Measurements from ENCODE around the gene MEX3D.
A peak's percentile ranks its signal among the peaks of the same experiment; 100 is the strongest.

Gene MEX3D

GRCh38 chr19:1508507-1508856 lies 59.6 kb downstream of the MEX3D start:
- H3K4me3 ChIP-seq (ENCODE audit: low read length, poor library complexity, severe bottlenecking) = peak overlapping the region; percentile 69
- no peaks in the 10 kb centered on the region for H4K20me1 ChIP-seq (ENCODE audit: insufficient read depth, low read length, poor library complexity, severe bottlenecking)
- no peaks in the 10 kb centered on the region for H3K27me3 ChIP-seq (ENCODE audit: insufficient read depth, low read length, poor library complexity, severe bottlenecking)
- H3K36me3 ChIP-seq (ENCODE audit: insufficient read depth, low read length) = no peaks in the 10 kb centered on the region
- H3K9me2 ChIP-seq (replicated peaks; ENCODE audit: low read depth, low read length) = no peaks in the 10 kb centered on the region
- TF ChIP-seq, protein P1, sequence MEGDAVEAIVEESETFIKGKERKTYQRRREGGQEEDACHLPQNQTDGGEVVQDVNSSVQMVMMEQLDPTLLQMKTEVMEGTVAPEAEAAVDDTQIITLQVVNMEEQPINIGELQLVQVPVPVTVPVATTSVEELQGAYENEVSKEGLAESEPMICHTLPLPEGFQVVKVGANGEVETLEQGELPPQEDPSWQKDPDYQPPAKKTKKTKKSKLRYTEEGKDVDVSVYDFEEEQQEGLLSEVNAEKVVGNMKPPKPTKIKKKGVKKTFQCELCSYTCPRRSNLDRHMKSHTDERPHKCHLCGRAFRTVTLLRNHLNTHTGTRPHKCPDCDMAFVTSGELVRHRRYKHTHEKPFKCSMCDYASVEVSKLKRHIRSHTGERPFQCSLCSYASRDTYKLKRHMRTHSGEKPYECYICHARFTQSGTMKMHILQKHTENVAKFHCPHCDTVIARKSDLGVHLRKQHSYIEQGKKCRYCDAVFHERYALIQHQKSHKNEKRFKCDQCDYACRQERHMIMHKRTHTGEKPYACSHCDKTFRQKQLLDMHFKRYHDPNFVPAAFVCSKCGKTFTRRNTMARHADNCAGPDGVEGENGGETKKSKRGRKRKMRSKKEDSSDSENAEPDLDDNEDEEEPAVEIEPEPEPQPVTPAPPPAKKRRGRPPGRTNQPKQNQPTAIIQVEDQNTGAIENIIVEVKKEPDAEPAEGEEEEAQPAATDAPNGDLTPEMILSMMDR (conservative IDR thresholded peaks at IDR 0.05; ENCODE audit: low read length) = no peak
- TF ChIP-seq EZH2phosphoT487 (IDR thresholded peaks at IDR 0.05; ENCODE audit: borderline replicate concordance) = no peak
- peak overlapping the region; percentile 59 for H3K4me2 ChIP-seq (ENCODE audit: low read depth, low read length, poor library complexity, severe bottlenecking)
- H3K9me3 ChIP-seq (ENCODE audit: insufficient read depth, low read depth, low read length) = no peaks in the 10 kb centered on the region
- H3F3A ChIP-seq (ENCODE audit: low read depth) = 0 out of 2 replicates have a peak, but pooled peaks cover 4% of the 10 kb centered on the region
- H3K9ac ChIP-seq (ENCODE audit: low read depth, low read length, poor library complexity, severe bottlenecking) = peak overlapping the region; percentile 50
- no peaks in the 10 kb centered on the region for H3K79me2 ChIP-seq (ENCODE audit: insufficient read depth, low read length)
- H3K4me1 ChIP-seq (ENCODE audit: insufficient read depth, low read length, poor library complexity, severe bottlenecking) = peaks cover 4% of the 10 kb centered on the region
- peak overlapping the region; percentile 69 for H2AFZ ChIP-seq (ENCODE audit: low read length)

- H3K79me2 ChIP-seq (ENCODE audit: insufficient read depth, low read length) = no peaks in the 10 kb centered on the region
- peak overlapping the region; percentile 59 for H3K4me2 ChIP-seq (ENCODE audit: low read depth, low read length, poor library complexity, severe bottlenecking)
- peak overlapping the region; percentile 90 for H2AFZ ChIP-seq (ENCODE audit: low read length)
- TF ChIP-seq, protein P1 (conservative IDR thresholded peaks at IDR 0.05; ENCODE audit: low read length) = no peak
- no peak for TF ChIP-seq EZH2phosphoT487 (IDR thresholded peaks at IDR 0.05; ENCODE audit: borderline replicate concordance)
- H3K9ac ChIP-seq (ENCODE audit: low read depth, low read length, poor library complexity, severe bottlenecking) = peak overlapping the region; percentile 50
- H3K9me3 ChIP-seq (ENCODE audit: insufficient read depth, low read depth, low read length) = no peaks in the 10 kb centered on the region
- H3K36me3 ChIP-seq (ENCODE audit: insufficient read depth, low read length) = no peaks in the 10 kb centered on the region
- H3K27me3 ChIP-seq (ENCODE audit: insufficient read depth, low read length, poor library complexity, severe bottlenecking) = no peaks in the 10 kb centered on the region
- H3K9me2 ChIP-seq (replicated peaks; ENCODE audit: low read depth, low read length) = no peaks in the 10 kb centered on the region
- 0 out of 2 replicates have a peak, but pooled peaks cover 4% of the 10 kb centered on the region for H3F3A ChIP-seq (ENCODE audit: low read depth)
- no peaks in the 10 kb centered on the region for H4K20me1 ChIP-seq (ENCODE audit: insufficient read depth, low read length, poor library complexity, severe bottlenecking)
- peaks cover 8% of the 10 kb centered on the region for H3K4me1 ChIP-seq (ENCODE audit: insufficient read depth, low read length, poor library complexity, severe bottlenecking)
- H3K4me3 ChIP-seq (ENCODE audit: low read length, poor library complexity, severe bottlenecking) = peak overlapping the region; percentile 69
Measured at GRCh38 chr19:1507763-1508506, 60.2 kb downstream of the MEX3D start.

DNA sequence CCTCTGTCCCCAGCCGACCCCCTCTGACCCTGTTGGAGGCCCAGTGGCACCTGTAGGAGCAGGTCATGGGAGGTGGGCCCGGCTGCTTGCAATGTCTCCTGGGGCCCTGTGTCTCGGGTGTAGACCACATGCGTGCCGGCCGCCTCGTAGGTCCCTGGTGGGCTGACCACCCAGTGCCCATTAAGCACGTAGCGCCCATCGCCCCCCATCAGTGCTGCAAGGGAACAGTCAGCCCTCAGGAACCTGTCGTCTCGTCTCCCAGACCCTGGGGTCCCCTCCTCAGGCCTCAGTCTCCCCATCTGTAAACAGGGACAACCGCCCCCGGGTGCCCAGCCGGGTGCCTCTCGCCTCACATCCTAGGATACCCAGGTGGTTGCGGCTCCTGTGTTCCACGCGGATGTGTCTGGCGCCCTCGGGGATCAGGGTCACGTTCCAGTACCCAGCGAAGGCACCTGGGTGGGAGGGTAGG lies 60.9 kb downstream of the MEX3D start:
- Histone ChIP-seq H4K20me1 (ENCODE audit: insufficient read depth, low read length, poor library complexity, severe bottlenecking) (no peaks in the 10 kb centered on the region), H3K79me2 (ENCODE audit: insufficient read depth, low read length) (no peaks in the 10 kb centered on the region), H3K9me2 (replicated peaks; ENCODE audit: low read depth, low read length) (no peaks in the 10 kb centered on the region), H3K36me3 (ENCODE audit: insufficient read depth, low read length) (no peaks in the 10 kb centered on the region), H3K4me1 (ENCODE audit: insufficient read depth, low read length, poor library complexity, severe bottlenecking) (peaks cover 8% of the 10 kb centered on the region), H3K9ac (ENCODE audit: low read depth, low read length, poor library complexity, severe bottlenecking) (no peak overlapping the region), H2AFZ (ENCODE audit: low read length) (no peak overlapping the region), H3F3A (ENCODE audit: low read depth) (0 out of 2 replicates have a peak, but pooled peaks cover 4% of the 10 kb centered on the region), H3K9me3 (ENCODE audit: insufficient read depth, low read depth, low read length) (no peaks in the 10 kb centered on the region), H3K4me3 (ENCODE audit: low read length, poor library complexity, severe bottlenecking) (peak overlapping the region; percentile 36), H3K27me3 (ENCODE audit: insufficient read depth, low read length, poor library complexity, severe bottlenecking) (no peaks in the 10 kb centered on the region), H3K4me2 (ENCODE audit: low read depth, low read length, poor library complexity, severe bottlenecking) (peak overlapping the region; percentile 59)
- TF ChIP-seq, protein P1 (conservative IDR thresholded peaks at IDR 0.05; ENCODE audit: low read length) = no peak
- TF ChIP-seq EZH2phosphoT487 (IDR thresholded peaks at IDR 0.05; ENCODE audit: borderline replicate concordance) = no peak

Measured in Loucy (cell line).